A673 (cell line): Measurements from ENCODE around the gene TMX2. TPM values are rescaled to one million over a fixed set of nuclear protein-coding genes. Genes with fewer than 3 reads are reported as not detected.
A peak's percentile ranks its signal among the peaks of the same experiment; 100 is the strongest.

Experiments
- Bru-seq: library from RNA; stranded (reverse); fragments of 400-500 nt; gene quantifications from one replicate; lab custom pipeline; 2021; lab: Mats Ljungman, UMichigan
- BruChase-seq, 2 experiments: library from RNA; stranded (reverse); fragments of 400-500 nt; gene quantifications; one replicate each; lab custom pipeline; 2021; lab: Mats Ljungman, UMichigan
- BruUV-seq: library from RNA; stranded (reverse); fragments of 400-500 nt; replicated peaks from 2 replicates; lab custom pipeline; 2021; lab: Mats Ljungman, UMichigan
- CTCF ChIA-PET: fragments of 300-600 bp; sonication (Branson Sonifier 250); formaldehyde crosslinking; loops from one replicate; lab custom pipeline; 2022; ENCODE audit warnings: antibody characterized with exemption; lab: Charles Lee
- POLR2A ChIA-PET: fragments of 300-600 bp; sonication (Branson Sonifier 250); formaldehyde crosslinking; loops from one replicate; lab custom pipeline; 2022; ENCODE audit warnings: antibody characterized with exemption; ENCODE audit not compliant: low non-redundant PET; lab: Charles Lee
- DNase-seq: peaks from one replicate; pipeline ENCODE4 v3.0.0-alpha.2; 2015; ENCODE audit warnings: low spot score
- H3K27ac ChIP-seq: fragments of 200-600 bp; sonication (generic); 2 replicates; pipeline ENCODE4 v1.5.1; 2016; ENCODE audit warnings: mixed run types, low read depth, mild to moderate bottlenecking, mixed read lengths, antibody characterized with exemption, low read length; ENCODE audit not compliant: poor library complexity, severe bottlenecking
- H3K27me3 ChIP-seq: fragments of 200-600 bp; sonication (generic); replicated peaks from 2 replicates; pipeline ENCODE4 v1.6.1; 2017; ENCODE audit warnings: mixed run types, low read depth, mild to moderate bottlenecking, mixed read lengths, antibody characterized with exemption, low read length; ENCODE audit not compliant: insufficient read depth, poor library complexity
- H3K36me3 ChIP-seq: fragments of 200-600 bp; sonication (generic); 2 replicates; pipeline ENCODE4 v1.6.1; 2016; ENCODE audit warnings: mixed run types, mild to moderate bottlenecking, mixed read lengths, antibody characterized with exemption, low read length; ENCODE audit not compliant: insufficient read depth, poor library complexity, severe bottlenecking
- H3K4me1 ChIP-seq: fragments of 200-600 bp; sonication (generic); 2 replicates; pipeline ENCODE4 v1.6.1; 2017; ENCODE audit warnings: mixed run types, mild to moderate bottlenecking, mixed read lengths, antibody characterized with exemption, low read length; ENCODE audit not compliant: insufficient read depth, poor library complexity, severe bottlenecking
- H3K4me3 ChIP-seq: fragments of 200-600 bp; sonication (generic); 2 replicates; pipeline ENCODE4 v1.5.1; 2016; ENCODE audit warnings: low read depth, mixed run types, mild to moderate bottlenecking, mixed read lengths, low read length; ENCODE audit not compliant: poor library complexity, severe bottlenecking
- H3K9me3 ChIP-seq: fragments of 200-600 bp; sonication (generic); 2 replicates; pipeline ENCODE4 v1.6.1; 2016; ENCODE audit warnings: mixed run types, low read depth, mild to moderate bottlenecking, mixed read lengths, antibody characterized with exemption, low read length; ENCODE audit not compliant: poor library complexity, severe bottlenecking
- EZH2 ChIP-seq: fragments of 200-600 bp; sonication (generic); IDR thresholded peaks from 2 replicates; pipeline ENCODE4 v1.6.1; 2017; ENCODE audit warnings: borderline replicate concordance, low read depth, mild to moderate bottlenecking, mixed read lengths, antibody characterized with exemption, low read length; ENCODE audit not compliant: poor library complexity, severe bottlenecking
- intact Hi-C: fragments of 100-400 bp; cut with micrococcal nuclease; formaldehyde crosslinking; loops from one replicate; pipeline ENCODE4 v1.10.0; 2022; ENCODE audit not compliant: unreplicated experiment
- long read RNA-seq: library from polyadenylated mRNA; stranded (forward); transcript quantifications from one replicate; pipeline ENCODE4 v2.0.0, GENCODE V29; 2022
- total RNA-seq: library from RNA; stranded (reverse); gene quantifications from 2 replicates; pipeline ENCODE4 v1.2.3, GENCODE V29; 2021
- TF ChIP-seq, protein P1 (sequence below): fragments of 300-800, 200-600 bp; sonication (generic); conservative IDR thresholded peaks from 2 replicates; pipeline ENCODE4 v1.5.1; 2017; ENCODE audit warnings: low read depth, mild to moderate bottlenecking, antibody characterized with exemption, low read length, moderate library complexity, mixed read lengths

The TMX2 gene, protein sequence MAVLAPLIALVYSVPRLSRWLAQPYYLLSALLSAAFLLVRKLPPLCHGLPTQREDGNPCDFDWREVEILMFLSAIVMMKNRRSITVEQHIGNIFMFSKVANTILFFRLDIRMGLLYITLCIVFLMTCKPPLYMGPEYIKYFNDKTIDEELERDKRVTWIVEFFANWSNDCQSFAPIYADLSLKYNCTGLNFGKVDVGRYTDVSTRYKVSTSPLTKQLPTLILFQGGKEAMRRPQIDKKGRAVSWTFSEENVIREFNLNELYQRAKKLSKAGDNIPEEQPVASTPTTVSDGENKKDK
- total RNA-seq, result 166 and 186 TPM in 2 replicates
- Bru-seq, nascent RNA, result percentile 97 among the genes with signal in this experiment
- percentile 99 among the genes with signal in this experiment for BruChase-seq, experiment 1, labeled RNA remaining after a 2-hour chase
- percentile 100 among the genes with signal in this experiment for BruChase-seq, experiment 2, labeled RNA remaining after a 6-hour chase
- long read RNA-seq, transcript TMX2-202 (7 exons, 1,521 nt), result minor isoform, 40 of 438 reads
- long read RNA-seq, transcript TMX2-201 (8 exons, 1,631 nt), result major isoform, 335 of 438 reads
- long read RNA-seq, transcript TMX2-207 (8 exons, 1,697 nt), result minor isoform, 22 of 438 reads
- long read RNA-seq, partial matches to known transcripts, result 11 of 438 reads
- long read RNA-seq, other reads (novel, unspliced or antisense), result 28 of 438 reads

GRCh38 chr11:57712256-57713150 is at the start of gene TMX2:
Gene TMX2 (plus strand): TSS chr11:57712593. CDS start chr11:57712619, 26 bp downstream.
- TF ChIP-seq, protein P1, sequence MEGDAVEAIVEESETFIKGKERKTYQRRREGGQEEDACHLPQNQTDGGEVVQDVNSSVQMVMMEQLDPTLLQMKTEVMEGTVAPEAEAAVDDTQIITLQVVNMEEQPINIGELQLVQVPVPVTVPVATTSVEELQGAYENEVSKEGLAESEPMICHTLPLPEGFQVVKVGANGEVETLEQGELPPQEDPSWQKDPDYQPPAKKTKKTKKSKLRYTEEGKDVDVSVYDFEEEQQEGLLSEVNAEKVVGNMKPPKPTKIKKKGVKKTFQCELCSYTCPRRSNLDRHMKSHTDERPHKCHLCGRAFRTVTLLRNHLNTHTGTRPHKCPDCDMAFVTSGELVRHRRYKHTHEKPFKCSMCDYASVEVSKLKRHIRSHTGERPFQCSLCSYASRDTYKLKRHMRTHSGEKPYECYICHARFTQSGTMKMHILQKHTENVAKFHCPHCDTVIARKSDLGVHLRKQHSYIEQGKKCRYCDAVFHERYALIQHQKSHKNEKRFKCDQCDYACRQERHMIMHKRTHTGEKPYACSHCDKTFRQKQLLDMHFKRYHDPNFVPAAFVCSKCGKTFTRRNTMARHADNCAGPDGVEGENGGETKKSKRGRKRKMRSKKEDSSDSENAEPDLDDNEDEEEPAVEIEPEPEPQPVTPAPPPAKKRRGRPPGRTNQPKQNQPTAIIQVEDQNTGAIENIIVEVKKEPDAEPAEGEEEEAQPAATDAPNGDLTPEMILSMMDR, result no peak
- no peak for TF ChIP-seq EZH2
- no peaks in the 10 kb centered on the region for H3K9me3 ChIP-seq
- ChIA-PET CTCF (interaction anchor here (0.6 kb wide), 1 partner anchor 87 kb away, joined by 4 read pairs; no protein-coding TSS in a partner anchor), POLR2A (interaction anchor here (0.5 to 0.7 kb wide), 2 partner anchors 24 to 170 kb away, joined by 3 to 5 read pairs; no protein-coding TSS in a partner anchor)
- H3K4me3 ChIP-seq, result peak within 1 kb of the TSS; percentile 73
- peak within 1 kb of the TSS; percentile 90 for H3K27ac ChIP-seq
- H3K27me3 ChIP-seq, result no peaks in the 10 kb centered on the region
- DNase-seq, result peak; percentile 100
- peaks cover 5% of the 10 kb centered on the region for H3K36me3 ChIP-seq
- intact Hi-C loops, result loop anchor here (5.0 kb wide), 1 partner anchor 45 kb away; the partner anchor contains the start of gene ZDHHC5
- BruUV-seq, result TSS peak; percentile 65
- peaks cover 22% of the 10 kb centered on the region for H3K4me1 ChIP-seq

DNA sequence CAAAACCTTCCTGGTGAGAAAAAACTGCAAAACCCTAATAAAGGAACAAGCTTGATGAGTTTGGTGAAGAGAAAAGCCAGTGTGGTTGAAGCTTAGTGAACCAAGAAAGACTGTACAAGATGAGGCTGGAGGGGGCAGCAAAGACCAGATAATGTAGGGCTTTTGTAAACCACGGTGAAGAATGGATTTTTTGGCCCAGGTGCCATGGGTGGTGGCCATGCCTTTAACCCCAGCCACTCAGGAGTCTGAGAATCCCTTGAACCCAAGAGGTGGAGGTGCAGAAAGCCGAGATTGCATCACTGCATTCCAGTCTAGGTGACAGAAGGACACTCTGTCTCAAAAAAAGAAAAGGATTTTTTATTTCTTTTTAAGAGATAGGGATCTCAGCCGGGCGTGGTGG is 49.5 kb upstream of the TMX2 start:
- DNase-seq, result no peak
- Histone ChIP-seq H3K9me3 (no peaks in the 10 kb centered on the region), H3K36me3 (peaks cover 26% of the 10 kb centered on the region), H3K4me1 (peaks cover 4% of the 10 kb centered on the region), H3K27ac (no peak overlapping the region), H3K4me3 (no peak overlapping the region), H3K27me3 (no peaks in the 10 kb centered on the region)
- POLR2A ChIA-PET, result no interaction called here
- TF ChIP-seq EZH2, result no peak
- TF ChIP-seq, protein P1, result 0 out of 2 replicates have a peak, but pooled peaks have one; percentile 16
- BruUV-seq, result no TSS peak
- intact Hi-C loops, result no loop called here
- CTCF ChIA-PET, result no interaction called here

DNA sequence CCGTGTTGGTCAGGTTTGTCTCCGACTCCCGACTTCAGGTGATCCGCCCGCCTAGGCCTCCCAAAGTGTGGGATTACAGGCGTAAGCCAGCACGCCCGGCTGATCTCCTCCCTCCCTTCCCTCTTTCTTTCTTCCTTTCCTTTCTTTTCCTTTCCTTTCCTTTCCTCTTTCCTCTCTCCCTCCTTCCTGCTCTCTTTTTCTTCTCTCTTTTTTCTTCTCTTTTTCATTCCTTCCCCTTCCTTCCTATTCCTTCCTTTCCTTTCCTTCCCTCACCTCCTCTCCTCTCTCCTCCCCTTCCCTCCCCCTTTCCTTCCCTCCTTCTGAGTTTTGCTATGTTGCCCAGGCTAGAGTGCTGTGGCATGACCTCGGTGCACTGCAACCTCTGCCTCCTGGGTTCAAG is 48.4 kb upstream of the TMX2 start:
- TF ChIP-seq EZH2, result no peak
- TF ChIP-seq, protein P1, result no peak
- H3K36me3 ChIP-seq, result peaks cover 26% of the 10 kb centered on the region
- ChIA-PET POLR2A (no interaction called here), CTCF (interaction anchor here (0.6 kb wide), 1 partner anchor 19 kb away, joined by 10 read pairs; no protein-coding TSS in a partner anchor)
- H3K9me3 ChIP-seq, result no peaks in the 10 kb centered on the region
- no TSS peak for BruUV-seq
- H3K27ac ChIP-seq, result no peak overlapping the region
- no peak for DNase-seq
- H3K4me1 ChIP-seq, result peaks cover 5% of the 10 kb centered on the region
- H3K27me3 ChIP-seq, result no peaks in the 10 kb centered on the region
- intact Hi-C loops, result no loop called here
- H3K4me3 ChIP-seq, result no peak overlapping the region
